Measurements from ENCODE around the gene CFAP100.

CFAP100 gene

DNA sequence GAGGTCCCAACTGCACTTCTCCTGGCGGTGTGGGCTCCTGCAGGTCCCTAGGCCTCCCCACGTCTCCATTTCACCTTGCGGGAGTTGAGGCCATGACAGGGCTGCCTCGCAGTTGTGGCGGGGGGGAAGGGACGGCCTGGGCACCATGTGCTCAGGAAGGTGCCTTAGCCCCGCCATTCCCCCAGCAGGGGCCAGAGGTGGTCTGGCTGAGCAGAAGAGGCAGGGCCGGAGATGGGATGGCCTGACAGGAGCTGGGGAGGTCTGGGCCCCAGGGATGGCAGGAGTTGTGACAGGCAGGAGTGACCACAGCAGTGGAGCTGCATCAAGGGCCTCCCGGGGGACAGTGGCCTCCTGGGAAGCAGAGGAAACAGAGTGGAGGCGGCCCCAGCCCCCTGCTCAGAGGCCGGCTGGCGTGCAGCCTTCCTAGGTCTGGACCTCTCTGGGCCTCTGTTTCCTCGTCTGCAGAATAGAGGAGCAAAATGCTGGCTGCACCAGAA lies 18.8 kb upstream of the CFAP100 start:
- DNase-seq (ENCODE audit: low read depth), result no peak

DNA sequence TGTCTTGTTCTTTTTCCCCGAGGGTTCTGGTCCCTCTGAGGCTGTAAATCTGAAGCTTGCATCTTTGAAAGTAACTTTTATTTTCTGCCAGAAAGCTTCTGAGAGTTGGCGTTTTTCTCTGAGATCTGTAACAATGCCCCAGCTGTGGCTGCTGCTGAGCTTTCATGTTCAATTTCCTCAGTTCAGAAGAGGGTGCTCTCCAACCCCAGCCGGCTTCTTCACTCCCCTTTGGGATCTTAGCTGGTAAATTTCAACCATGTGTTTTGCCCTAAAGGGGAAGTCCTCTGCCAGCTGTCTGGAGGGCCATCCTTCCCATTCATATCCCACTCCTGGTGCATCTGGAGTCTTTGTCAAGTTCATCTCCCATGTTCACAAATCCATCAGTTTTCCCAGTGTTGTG lies 18.3 kb upstream of the CFAP100 start:
- DNase-seq (ENCODE audit: low read depth), result no peak

DNA sequence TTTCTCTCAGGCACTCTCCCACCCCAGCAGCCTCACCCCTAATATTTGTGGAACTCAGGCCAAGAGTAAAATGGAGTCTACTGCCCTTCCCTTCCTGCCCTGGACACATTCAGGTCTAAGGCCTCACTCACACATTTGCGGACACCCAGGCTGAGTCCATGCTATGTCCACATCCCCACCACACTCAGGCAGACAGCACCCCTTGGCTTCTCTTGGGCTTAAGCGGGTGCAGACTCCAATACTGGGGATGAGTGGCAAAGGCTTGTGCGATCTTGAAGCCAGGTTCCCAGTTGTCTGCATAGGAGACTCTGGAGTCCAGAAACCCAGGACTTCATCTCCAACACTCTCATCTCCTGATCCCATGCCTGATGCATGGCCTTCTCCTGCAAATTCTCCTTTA lies 17.5 kb upstream of the CFAP100 start:
- no peak for DNase-seq (ENCODE audit: low read depth)

DNA sequence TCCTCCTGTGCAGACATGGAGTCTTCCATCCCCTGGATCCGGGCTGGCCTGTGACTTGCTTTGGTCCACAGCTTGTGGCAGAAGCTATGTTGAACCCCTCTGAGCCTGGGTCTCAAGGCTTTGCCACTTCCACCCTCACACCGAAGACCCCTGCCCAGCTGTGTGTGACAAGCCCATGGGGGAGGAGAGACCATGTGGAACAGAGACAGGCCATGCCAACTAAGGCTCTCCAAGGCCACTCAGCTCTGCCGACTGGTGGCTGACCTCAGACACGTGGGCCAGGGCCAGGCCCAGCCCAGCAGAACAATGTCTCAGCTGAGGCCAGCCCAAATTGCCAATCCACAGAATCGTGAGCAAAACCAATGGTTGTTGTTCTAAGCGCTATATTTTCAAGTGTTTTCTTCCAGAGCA lies 16.4 kb upstream of the CFAP100 start:
- no peak for DNase-seq (ENCODE audit: low read depth)

DNA sequence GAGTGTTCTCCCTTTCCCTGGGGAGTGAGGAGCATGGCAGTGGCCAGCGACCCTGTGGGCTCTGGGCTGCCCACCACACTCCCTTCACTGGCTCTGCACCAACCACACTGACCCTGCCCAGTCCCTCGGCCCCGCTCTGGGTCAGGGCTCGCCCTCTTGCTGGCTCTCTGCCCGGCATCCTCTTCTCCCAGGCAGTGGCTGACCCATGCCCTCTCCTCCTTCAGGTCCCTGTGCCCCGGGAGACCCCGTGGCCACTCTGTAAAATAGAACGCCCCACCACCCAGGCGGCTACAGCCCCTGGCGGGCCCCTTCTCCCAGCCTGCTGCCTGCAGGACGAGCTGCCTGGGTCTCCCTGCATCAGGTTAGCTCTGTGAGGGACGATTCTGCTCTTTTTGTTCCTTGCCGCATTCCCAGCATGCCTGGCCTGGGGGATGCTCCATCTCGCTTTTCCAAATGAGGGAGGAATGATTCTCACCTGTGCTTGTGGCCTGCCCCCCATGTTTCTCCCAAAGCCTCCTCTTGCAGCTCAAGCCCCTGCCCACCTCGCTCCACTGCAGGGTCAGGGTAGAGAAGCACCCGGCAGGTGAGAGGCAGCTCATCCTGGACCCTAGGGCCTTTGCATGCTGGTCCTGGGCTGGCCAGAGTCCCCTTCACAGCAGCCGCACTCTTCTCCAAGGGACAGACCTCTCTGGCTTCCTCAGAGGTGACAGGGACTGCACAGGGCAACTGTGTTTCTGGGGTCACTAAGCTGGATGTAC lies 14.5 kb upstream of the CFAP100 start:
- DNase-seq (ENCODE audit: low read depth), result no peak

DNA sequence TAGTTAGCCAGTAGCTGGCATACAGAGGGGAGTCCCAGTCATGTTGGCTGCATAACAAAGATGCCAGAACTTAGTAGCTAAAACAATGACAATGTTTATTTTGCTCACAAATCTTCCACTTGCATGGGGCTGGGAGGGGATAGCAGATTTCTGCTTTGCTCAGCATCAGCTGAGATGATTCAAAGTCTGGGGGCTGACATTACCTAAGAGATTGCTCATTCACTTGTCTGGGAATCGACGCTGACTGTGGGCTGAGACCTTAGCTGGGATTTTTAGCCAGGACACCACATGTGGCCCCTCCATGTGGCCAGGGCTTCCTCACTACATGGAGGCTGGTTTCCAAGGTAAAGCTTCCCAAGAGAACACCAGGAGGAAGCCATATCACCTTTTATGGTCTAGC lies 12.7 kb upstream of the CFAP100 start:
- DNase-seq (ENCODE audit: low read depth), result no peak

DNA sequence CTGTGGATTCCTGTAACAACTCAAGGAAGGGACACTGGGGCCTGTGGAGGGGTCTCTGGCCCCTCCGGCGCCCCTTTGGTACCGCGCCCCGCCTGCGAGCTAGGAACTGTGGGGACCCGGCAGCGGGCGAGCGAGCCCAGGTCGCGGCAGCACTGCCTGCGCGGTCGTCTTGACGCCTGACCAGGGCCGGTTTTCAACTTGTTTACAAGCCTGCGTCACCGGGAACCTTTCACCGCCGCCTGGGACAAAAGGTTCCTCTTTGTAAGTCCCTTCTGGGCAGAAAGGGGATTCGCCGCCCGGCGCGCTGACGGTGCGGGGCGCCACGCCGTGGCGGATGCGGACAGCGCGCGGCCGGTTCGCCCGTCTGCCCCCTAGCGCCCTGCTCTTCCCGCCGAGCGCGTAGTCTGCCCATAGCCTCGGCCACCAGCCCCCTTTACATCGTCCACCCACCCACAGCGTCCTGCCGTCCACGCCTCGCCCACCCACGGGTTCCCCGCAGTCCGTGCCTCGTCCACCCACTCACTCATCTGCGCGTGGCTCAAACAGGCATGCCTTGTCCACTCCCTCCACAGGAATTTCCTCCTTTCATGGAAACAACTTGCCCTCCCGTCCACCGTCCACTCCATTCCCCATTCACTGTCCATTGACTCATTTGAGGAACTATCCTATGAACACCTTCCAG lies 5.5 kb upstream of the CFAP100 start:
- DNase-seq (ENCODE audit: low read depth), result peak; percentile 15

DNA sequence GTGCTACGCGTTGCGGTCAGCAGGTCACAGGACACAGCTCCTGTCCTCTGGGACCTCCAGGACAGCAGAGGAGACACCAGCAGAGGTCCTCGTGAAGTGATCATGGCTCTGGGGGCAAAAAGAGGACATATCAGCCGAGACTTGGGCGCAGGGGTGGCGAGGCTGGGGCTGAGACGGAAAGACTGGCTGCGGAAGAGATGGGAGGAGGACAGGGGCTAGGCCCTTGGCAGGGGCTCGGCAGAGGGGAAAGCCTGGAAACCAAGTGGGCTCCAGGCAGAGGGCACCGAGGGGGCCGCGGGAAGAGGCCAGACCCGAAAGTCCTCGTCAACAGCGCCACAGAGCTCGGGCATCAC lies 4.9 kb upstream of the CFAP100 start:
- DNase-seq (ENCODE audit: low read depth), result no peak

DNA sequence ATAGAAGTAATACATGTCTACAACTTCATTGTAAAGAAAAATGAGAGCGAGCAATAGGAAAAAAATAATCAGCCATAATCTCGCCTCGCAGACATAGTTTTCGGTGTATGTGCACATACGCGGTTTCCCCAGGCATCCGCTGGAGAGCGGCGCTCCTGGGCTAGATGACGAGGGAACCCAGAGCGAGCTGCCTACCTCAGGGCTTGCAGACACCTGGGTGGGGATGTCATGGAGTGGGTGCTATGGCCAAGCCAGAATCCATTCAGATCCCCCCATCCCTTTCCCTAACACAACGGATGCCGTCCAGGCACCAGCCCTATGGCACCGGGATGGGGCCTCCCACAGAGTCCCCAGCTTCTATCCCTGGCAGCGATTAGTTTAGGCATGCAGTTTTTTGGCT lies 4.5 kb upstream of the CFAP100 start:
- DNase-seq (ENCODE audit: low read depth), result no peak

DNA sequence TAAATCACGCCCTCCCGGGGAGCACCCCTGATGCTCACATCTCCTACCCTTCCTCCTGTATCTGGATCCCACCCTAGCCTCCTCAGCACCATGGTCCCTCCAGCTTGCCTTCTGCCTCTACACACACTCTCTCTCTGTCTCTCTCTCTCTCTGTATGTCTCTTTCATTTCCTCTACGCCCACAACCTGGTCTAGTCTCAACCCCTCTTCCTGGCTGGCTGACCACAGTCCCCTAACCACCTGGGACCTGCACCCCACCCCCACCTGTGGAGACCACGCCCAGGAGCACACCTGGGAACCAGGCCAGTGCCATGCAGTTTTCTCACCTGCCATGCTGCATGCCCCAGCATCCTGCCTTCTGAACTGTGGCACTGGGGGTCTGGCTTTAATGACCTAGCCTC lies 4.0 kb upstream of the CFAP100 start:
- no peak for DNase-seq (ENCODE audit: low read depth)

DNA sequence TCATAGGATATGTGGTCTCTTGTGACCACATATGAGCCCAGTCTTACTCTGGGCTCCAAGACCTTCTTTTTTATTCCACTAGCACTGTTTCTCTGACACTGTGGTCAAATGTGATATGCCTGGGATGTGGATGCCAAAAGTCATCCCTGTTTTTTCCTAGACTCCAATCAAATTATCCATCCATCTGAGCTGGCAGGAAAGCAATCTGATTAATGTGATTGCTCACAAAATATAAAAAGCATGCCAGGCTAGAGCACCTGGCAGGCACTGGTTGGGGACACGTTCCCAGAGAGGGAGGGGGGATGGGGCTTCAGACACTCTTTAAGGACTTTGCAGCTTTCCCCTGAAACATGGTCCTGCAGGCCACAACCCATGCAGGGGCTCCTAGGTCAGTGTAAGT lies 3.1 kb upstream of the CFAP100 start:
- DNase-seq (ENCODE audit: low read depth), result no peak

DNA sequence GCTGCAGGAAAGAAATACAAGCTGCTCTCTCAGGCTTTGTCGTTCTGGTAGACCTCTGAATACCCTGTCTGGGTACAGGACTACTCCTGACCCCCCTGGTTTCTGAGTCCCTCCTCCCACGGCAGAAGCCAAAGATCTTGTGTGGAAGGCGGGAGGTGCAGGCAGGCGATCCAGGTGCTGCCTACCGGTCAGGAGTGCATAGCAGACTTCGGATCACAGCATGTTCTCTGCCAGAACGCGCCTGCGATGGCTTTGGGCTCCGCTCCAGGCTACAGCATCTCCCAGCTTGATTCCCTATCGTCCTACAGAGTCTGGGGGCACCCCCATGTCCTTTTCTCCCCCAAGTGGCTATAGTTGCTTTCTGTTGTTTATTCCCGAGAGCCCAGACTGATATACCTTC lies 2.5 kb upstream of the CFAP100 start:
- no peak for DNase-seq (ENCODE audit: low read depth)

DNA sequence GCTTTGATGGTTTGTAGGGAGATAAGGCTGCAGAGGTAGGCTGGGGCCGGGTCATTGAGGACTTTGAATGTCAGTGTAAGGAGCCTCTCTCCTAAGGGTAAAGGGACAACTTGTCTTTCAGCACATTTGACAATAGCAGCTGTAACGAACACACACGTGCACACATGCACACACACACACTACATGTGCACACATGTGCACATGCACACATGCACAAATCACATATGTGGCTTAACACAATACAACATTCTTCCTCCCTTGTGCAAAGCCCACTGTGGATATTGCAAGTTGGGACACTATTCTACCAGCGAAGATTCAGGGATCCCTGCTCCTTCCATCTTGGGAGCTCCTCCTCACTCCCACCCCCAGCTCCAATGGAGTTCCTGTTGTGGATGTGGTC lies 1.1 kb upstream of the CFAP100 start:
- DNase-seq (ENCODE audit: low read depth), result no peak

DNA sequence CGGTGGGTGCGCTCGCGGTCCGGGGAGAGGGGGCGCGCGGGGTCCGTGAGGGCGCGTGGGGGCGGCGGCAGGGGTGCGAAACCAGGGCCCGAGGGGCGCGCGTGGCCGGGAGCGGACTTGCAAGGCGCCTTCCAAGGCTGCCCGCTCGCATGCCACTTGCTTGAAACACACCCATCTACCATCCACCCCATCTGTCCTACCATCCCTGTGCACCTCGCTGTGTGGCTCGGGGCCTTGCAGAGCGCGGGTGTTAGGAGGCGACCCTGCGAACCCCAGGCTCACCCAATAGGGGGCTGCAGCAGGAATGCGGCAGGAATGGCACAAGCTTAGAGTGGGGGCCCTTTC lies 240 bp downstream of the CFAP100 start:
- DNase-seq (ENCODE audit: low read depth), result no peak

DNA sequence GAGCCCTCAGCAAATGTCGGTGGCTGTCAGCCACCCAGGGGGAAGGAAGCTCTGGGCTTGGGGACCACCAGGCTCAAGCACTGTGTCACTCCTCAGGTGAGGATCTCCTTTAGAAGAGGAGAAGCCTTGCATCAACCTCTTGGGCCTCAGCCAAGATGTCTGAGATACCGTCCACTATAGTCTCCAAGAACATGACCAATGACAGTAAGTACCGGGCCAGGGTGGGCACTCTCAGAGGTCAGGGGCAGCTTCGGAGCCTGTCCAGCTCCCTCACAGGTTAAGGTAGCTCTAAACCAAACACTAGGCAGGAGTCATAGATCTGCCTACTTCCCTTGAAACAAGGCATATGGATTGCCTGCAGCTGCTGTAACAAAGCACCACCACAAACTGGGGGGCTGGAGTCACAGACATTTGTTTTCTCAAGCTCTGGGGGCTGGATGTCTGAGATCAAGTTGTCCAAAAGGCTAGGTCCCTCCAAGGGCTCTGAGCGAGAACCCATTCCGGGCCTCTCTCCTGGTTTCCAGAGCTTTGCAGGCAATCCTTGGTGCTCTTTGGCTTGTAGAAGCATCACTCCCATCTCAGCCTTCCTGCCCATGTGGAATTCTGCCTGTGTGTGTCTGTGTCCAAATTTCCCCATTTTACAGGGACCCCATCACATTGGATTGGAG lies 1.3 kb downstream of the CFAP100 start:
- DNase-seq (ENCODE audit: low read depth), result no peak

DNA sequence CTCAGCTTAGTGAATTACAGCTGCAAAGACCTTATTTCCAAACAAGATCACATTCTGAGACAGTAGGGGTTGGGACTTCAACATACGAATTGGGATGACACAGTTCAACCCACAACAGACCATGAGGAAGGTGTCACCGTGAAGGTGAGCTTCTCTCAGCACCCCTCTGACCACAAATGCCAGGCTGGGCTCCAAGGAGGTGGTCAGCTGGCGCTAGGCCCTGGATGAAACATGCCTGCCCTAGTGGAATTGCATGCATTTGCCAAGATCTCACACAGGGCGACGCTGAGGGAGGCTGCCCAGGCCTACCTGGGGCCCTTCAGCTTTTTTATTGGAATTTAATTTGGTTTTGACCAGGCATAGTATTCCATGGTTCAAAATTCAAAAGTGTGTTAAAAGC lies 1.8 kb downstream of the CFAP100 start:
- DNase-seq (ENCODE audit: low read depth), result no peak

DNA sequence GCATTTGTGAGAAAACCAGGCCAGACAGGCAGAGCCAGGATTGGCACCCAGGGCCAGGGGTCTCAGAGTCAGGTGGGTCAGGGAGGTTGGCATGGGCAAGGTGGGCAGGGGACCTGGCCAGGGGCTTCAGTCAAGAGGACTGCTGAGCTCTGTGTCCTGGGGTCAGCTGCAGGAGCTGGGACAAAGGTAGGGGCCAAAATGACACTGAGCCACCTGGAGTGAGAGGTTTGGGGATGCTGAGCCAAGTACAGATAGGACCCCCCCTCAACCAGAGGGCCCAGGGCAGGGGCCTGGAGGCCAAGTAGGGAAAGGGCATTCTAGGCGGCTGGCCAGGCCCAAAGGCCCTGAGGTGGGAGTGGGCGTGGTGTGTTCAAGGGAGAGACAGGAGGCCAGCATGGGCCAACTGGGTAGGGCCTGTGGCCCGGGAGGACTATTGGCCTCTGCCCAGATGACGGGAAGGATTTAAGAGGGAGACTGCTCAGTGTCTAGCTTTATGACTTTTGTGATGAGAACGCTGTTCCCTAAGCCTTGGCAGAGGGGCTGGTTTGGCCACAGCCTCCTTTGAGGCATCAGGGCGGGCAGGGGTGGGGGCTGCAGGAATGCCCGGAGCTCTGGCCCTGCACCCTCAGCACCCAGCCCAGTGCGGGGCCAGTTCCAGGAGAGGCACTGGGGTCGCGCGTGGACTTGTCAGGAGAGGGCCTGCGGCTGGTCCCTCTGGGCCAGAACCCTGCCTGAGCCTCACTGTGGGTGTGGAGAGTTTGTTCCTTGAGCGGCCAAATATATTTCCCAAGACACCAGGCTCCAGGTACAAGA lies 3.1 kb downstream of the CFAP100 start:
- DNase-seq (ENCODE audit: low read depth), result no peak

DNA sequence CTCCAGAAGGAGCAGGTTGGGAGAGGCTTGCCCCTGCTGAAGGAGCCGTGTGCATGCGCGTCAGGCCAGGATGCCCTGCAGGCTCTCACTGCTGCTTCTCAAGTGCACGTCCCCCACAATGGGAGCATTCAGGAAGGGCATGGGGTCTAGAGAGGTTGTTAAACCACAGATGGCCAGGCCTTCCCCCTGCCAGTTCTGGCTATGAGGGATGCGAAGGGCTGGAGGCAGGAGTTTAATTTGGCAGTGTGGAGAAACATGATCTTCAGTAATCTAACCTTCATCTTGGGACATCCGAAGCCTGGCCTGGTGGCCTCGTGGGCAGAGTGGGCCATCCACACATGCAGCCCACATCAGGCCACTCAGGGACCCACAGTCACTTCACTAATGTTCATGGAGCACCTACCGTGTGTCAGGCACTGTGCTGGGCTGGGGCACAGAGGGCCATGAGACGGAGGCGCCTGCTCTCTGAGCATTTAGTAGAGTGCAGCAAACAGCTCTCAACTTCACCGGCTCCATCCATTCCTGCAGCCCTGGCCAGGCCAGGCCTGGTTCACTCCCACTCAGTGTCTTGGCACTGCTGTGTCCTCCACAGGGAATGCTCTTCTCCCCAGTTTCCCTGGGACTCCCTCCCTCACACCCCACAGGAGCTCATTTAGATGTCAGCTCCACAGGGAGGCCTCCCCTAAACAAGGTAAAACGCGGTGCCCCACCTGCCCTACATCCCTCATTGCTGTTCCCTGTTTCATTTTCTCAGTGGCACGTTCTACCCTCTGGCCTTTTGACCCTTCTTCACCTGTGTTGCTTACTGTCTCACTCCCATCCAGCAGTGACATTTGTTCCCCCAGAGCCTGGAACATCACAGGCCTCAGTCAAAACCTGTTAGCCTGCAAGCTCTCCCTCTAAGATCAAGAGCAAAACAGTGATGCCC lies 4.0 kb downstream of the CFAP100 start:
- DNase-seq (ENCODE audit: low read depth), result no peak

DNA sequence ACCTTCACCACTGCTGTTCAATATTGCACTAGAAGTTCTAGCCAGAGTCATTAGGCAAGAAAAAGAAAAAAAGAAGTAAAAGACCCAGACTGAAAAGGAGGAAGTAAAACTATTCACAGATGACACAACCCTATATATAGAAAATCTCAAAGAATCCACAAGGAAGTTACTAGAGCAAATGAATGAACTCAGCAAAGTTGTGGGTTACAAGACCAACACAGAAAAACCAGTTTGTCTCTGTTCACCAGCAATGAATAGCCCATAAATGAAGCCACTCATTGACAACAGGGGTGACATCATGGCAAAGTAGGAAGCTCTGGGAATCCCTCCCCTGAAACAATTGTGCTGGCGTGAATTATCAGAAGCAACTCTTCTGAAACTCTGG lies 4.6 kb downstream of the CFAP100 start:
- DNase-seq (ENCODE audit: low read depth), result no peak

DNA sequence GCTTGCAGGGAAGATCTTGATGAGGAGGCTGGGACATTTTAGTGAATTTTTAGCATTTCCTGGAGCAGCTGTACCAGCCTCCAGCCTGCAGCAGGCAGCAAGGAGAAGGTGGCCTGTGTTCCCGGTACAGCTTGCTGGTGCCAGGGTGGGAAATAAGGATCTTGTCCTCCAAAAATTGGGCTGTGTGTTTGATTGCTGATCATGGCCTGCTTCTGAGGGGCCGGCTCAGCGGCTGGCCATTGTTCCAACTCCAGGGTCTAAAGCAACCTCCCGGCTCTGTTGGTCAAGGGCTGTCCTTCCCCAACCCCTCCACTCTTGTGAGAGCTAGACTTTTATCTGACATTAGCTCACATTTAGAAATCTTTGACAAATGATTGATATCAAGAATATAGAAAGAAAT lies 5.0 kb downstream of the CFAP100 start:
- DNase-seq (ENCODE audit: low read depth), result no peak

DNA sequence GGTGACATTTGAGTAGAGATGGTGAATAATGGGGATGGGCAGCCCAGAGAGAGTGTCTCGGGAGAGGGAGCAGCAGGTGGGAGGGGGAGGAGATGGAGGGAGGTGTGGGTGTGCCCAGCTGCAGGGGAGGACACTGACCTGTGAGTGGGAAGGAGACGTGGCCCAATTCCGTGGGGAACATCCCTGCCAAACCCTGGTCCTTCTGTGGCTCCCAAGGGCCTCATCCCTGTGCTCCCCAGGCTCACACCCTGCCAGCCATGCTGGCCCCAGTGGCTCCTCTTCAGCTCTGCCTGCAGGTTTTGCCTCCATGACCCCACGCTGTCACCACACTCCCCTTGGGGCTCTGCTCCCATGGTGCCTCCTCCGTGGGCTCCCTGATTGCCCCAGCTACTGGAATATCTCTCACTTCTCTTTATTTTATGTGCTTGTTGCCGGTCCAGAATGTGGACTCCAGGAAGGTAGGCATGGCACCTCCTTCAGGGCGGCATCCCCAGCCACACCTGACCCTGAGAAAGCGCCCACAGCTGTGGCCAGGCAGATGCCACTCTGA lies 7.0 kb downstream of the CFAP100 start:
- DNase-seq (ENCODE audit: low read depth), result no peak

Data from HS-27A (cell line).